ENCODE measurements around the gene ZBTB46. TPM values are rescaled to one million over a fixed set of nuclear protein-coding genes. Genes with fewer than 3 reads are reported as not detected.

The ZBTB46 gene
- total RNA-seq, 2 donors from 2014 or later: 9.3 to 9.9 TPM

- no peak for ATAC-seq (ENCODE audit: insufficient number of reproducible peaks, low FRiP score, low read depth)
- H3K36me3 ChIP-seq: no peaks in the 10 kb centered on the region
- no peak for TF ChIP-seq CTCF (IDR thresholded peaks at IDR 0.05)
- H3K9me3 ChIP-seq: no peaks in the 10 kb centered on the region
- H3K27me3 ChIP-seq (replicated peaks; ENCODE audit: insufficient read depth): no peaks in the 10 kb centered on the region
- no peaks in the 10 kb centered on the region for H3K4me1 ChIP-seq (ENCODE audit: control insufficient read depth in 1 of 2, low read depth in 2 of 2)
- H3K27ac ChIP-seq: no peak overlapping the region
- H3K4me3 ChIP-seq: no peak overlapping the region
- no peak for DNase-seq (ENCODE audit: low spot score)
These were observed 20.2 kb downstream of the ZBTB46 start for GRCh38 chr20:63810730-63811490.

GRCh38 chr20:63809856-63810255 lies 21.2 kb downstream of the ZBTB46 start:
- no peaks in the 10 kb centered on the region for H3K9me3 ChIP-seq
- ATAC-seq (ENCODE audit: insufficient number of reproducible peaks, low FRiP score, low read depth): no peak
- H3K27ac ChIP-seq: no peak overlapping the region
- no peak overlapping the region for H3K4me3 ChIP-seq
- H3K36me3 ChIP-seq: no peaks in the 10 kb centered on the region
- H3K4me1 ChIP-seq (ENCODE audit: control insufficient read depth in 1 of 2, low read depth in 2 of 2): no peaks in the 10 kb centered on the region
- TF ChIP-seq CTCF (IDR thresholded peaks at IDR 0.05): no peak
- no peak for DNase-seq (ENCODE audit: low spot score)
- H3K27me3 ChIP-seq (replicated peaks; ENCODE audit: insufficient read depth): no peaks in the 10 kb centered on the region

GRCh38 chr20:63808964-63809674 lies 21.9 kb downstream of the ZBTB46 start:
- no peak for TF ChIP-seq CTCF (IDR thresholded peaks at IDR 0.05)
- no peaks in the 10 kb centered on the region for H3K9me3 ChIP-seq
- no peaks in the 10 kb centered on the region for H3K27me3 ChIP-seq (replicated peaks; ENCODE audit: insufficient read depth)
- no peak overlapping the region for H3K4me3 ChIP-seq
- DNase-seq (ENCODE audit: low spot score) (no peak), ATAC-seq (ENCODE audit: insufficient number of reproducible peaks, low FRiP score, low read depth) (no peak)
- no peaks in the 10 kb centered on the region for H3K36me3 ChIP-seq
- H3K4me1 ChIP-seq (ENCODE audit: control insufficient read depth in 1 of 2, low read depth in 2 of 2): no peaks in the 10 kb centered on the region
- no peak overlapping the region for H3K27ac ChIP-seq

GRCh38 chr20:63808145-63808724 lies 22.8 kb downstream of the ZBTB46 start:
- ATAC-seq (ENCODE audit: insufficient number of reproducible peaks, low FRiP score, low read depth) (no peak), DNase-seq (ENCODE audit: low spot score) (no peak)
- Histone ChIP-seq H3K36me3 (no peaks in the 10 kb centered on the region), H3K27ac (no peak overlapping the region), H3K4me3 (no peak overlapping the region), H3K4me1 (ENCODE audit: control insufficient read depth in 1 of 2, low read depth in 2 of 2) (no peaks in the 10 kb centered on the region), H3K27me3 (replicated peaks; ENCODE audit: insufficient read depth) (no peaks in the 10 kb centered on the region), H3K9me3 (no peaks in the 10 kb centered on the region)
- TF ChIP-seq CTCF (IDR thresholded peaks at IDR 0.05): no peak

GRCh38 chr20:63807654-63808053 lies 23.4 kb downstream of the ZBTB46 start:
- H3K27me3 ChIP-seq (replicated peaks; ENCODE audit: insufficient read depth): no peaks in the 10 kb centered on the region
- TF ChIP-seq CTCF (IDR thresholded peaks at IDR 0.05): no peak
- no peak for ATAC-seq (ENCODE audit: insufficient number of reproducible peaks, low FRiP score, low read depth)

More at GRCh38 chr20:63807654-63808053, 23.4 kb downstream of the ZBTB46 start:
- Histone ChIP-seq H3K27ac (no peak overlapping the region), H3K36me3 (no peaks in the 10 kb centered on the region), H3K4me3 (no peak overlapping the region), H3K4me1 (ENCODE audit: control insufficient read depth in 1 of 2, low read depth in 2 of 2) (no peaks in the 10 kb centered on the region), H3K9me3 (no peaks in the 10 kb centered on the region)
- DNase-seq (ENCODE audit: low spot score): no peak
